DMS 273 treated with DMSO at 0.1 percent for 48 hours (cell line): Measurements from ENCODE around the gene SLC43A1.
A peak's percentile ranks its signal among the peaks of the same experiment; 100 is the strongest.
"Not testable (repeated sequence)": the region's sequence is repeated elsewhere in the genome, so short reads cannot be mapped to it uniquely, and the experiment has no call there.

ENCODE experiments used
- DNase-seq: peaks from one replicate; lab custom pipeline; 2025; lab: John Stamatoyannopoulos, UW

Gene SLC43A1

DNA sequence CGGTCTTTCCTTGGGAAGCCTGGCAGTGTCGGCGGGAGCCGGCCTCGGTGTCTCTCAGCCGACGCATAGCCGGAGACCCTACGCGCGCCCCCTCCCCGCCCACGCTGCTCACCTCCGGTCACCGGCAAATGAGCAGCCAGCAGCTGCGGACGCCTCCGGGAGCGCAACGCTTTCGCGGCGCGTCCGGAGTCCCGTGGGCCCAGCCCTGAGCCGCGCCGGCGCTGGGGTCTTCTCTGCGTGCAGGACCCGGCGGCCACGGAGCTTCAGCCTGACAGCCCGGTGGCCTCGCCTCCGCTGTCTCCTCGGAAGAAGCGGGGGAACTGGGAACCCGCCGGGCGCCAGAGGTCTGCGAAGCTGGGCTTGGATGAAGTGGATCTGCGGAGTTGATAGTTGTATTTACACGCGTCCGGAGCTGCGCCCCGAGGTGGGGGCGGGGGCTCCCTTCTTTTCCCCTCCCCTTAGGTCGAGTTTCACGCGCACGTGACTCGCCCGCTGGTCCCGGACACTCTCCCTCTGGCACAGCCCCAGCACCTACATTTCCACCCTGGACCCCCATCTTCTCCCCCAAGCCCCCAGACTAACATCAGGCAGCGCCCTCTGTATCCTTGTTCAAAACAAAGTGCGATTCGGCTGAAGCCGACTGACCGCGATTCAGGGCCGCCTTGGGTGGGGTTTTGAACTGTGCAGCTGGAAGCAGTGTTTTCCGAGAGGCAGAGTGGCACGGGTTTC, at the start of gene SLC43A1:
SLC43A1 (minus strand) TSS at position 371 of the 729 bp plus-strand sequence. CDS start 1,591 bp downstream, outside the sequence.
- DNase-seq = no peak

DNA sequence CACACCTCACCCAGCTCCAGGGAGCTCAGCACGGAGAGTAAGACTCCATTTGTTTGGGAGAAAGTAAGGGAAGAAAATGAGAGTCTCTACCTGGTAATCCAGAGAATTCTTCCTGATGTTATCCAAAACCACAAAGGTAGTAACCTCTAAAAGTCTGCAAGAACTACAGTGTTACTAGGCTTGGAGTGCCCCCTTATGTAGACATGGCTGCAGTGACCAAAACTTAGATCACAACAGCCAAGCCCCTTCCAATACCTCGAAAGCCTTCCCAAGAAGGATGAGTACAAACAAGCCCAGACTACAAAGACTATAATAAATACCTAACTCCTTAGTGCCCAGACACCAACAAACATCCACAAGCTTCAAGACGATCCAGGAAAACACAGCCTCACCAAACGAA, 47.1 kb upstream of the SLC43A1 start:
- no peak for DNase-seq

DNA sequence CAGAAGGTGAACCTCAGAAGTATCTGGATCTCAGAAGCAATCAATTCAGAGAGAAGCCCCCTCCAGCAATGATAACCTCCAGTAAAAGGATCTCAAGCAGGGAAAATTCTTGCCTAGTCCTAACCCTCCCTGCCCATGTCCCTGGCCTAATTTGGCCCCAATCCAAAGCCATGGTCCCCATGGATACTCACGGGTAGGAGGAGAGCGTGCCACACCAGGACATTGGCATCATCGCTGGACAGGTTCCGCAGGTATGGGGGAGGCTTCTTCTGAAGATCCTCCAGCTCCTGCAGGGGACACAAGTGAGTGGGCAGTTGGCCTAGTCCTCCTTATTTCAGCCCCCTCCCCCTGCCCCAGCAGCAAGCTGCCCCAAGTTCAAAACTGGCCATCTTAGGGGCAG, 44.6 kb upstream of the SLC43A1 start:
- no peak for DNase-seq

DNA sequence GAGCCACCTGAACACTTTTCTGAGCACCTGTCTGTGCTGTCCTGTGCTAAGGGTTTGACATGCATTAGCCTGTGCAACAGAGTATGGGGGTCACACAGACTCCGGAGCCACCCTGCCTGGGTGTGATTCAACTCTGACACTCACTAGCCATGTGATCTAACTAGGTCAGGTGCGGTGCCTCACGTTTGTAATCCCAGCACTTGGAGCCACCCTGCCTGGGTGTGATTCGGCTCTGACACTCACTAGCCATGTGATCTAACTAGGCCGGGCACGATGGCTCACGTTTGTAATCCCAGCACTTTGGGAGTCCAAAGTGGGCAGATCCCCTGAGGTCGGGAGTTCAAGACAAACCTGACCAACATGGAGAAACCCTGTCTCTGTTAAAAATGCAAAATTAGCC, 40.5 kb upstream of the SLC43A1 start:
- no peak for DNase-seq

DNA sequence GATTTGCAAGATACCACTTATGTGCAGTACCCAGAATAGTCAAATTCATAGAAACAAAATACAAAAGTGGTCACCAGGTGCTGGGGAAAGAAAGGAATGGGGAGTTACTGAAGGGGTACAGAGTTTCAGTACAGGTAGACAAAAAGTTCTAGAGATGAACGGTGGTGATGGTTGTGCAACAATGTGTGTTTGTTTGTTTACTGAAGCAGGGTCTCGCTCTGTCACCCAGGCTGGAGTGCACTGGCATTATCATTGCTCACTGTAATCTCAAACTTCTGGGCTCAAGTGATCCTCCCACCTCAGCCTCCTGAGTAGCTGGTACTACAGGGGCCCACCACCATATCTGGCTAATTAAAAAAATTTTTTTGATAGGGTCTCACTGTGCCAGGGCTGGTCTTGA, 39.9 kb upstream of the SLC43A1 start:
- DNase-seq = no peak

DNA sequence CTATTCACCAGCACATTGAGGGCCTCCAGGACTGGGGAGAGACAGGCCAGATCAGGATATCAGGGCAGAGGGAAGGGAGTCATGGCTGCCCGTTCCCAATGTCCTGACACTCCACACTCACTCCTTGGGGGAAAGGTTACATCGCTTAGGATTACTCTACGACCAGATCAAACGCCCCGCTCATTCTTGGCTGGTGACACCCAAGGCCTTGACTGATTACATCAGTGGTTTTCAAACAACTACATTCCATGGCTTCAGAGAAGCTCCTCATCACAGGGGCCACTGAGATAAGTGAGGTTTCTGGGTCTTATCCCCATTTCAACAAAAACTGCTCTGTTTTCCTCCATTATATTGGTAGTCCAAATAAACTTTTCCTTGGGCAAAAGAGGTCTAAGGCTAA, 37.0 kb upstream of the SLC43A1 start:
- no peak for DNase-seq

DNA sequence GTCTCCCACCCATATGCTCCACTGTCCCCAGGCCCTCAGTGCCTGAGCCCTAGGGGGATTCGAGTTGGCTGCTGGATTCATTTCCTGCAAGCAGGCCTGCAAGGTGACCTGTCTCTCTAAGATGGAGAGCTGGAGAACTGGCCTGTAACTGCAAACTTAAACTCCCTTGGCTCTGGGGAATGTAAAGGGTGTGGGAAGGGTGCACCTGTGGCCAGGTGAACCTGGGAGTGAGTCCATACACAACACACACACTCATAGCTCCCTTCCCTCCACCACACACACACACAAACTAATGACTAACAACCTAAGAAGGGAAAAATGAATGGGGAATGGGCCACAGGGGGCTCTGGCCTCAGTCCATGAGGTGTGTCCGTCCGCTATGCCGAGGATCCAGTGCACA, 36.4 kb upstream of the SLC43A1 start:
- no peak for DNase-seq

DNA sequence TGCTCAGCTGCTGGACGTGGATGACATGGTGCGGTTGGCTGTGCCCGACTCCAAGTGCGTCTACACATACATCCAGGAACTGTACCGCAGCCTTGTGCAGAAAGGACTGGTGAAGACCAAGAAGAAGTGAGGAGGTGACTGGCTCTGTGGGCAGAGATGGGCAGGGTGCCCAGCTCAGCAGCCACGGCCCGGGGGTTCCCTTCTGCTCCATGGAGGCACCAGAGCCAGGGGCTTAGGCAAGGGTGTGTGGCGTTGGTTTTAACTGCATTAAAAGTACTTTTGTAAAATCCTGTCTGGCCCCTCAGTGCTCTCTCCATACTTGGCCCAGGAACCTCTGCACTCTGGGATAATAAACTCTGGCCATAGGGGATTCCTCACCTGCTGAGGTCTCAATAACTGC, 34.5 kb upstream of the SLC43A1 start:
- DNase-seq = no peak

DNA sequence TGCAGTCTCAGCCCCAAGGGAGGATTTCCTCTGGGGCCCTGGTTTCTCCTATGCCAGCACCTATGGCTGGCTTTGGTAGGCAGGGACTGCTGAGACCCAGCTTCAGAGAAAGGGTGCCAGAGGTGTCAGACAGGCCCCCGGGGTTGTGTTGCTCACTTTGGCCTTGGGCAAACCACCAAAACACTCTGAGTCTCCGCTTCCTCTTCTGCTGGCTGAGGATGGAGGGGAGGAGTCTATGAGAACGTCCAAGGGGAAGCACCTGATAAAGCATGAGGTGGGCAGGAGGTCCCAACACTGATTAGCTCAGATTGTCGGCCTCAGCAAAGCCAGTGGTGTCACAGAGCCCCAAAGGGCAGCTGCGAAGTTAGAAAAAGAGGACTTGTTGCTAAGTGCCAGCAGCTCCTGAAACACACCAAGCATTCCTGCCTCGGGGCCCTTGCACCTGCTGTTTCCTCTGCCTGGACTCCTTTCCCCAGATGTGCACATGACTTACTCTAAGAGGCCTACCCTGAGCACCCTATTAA, 32.4 kb upstream of the SLC43A1 start:
- no peak for DNase-seq

DNA sequence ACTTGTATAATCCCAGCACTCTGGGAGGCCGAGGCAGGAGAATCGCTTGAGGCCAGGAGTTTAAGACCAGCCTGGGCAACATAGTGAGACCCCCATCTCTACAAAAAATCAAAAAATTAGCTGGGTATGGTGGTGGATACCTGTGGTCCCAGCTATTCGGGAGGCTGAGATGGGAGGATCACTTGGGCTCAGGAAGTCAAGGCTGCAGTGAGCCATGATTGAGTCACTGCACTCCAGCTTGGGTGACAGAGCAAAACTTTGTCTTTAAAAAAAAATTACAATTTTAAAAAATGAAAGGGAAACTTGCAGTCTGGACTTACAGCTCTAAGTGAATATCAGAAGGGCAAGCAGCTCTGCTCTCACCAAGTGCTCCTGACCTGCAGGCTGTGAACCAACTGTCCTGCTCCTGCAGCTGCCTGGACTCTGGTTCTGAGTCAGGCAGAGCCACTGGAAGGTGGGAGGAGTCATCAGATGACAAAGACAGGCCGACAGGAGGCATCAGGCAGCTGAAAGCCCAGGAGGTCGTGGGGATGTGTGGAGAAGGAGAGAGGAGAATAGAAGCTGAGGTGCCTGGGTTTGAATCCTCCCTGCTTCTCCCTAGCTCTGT, 31.5 kb upstream of the SLC43A1 start:
- DNase-seq = no peak

DNA sequence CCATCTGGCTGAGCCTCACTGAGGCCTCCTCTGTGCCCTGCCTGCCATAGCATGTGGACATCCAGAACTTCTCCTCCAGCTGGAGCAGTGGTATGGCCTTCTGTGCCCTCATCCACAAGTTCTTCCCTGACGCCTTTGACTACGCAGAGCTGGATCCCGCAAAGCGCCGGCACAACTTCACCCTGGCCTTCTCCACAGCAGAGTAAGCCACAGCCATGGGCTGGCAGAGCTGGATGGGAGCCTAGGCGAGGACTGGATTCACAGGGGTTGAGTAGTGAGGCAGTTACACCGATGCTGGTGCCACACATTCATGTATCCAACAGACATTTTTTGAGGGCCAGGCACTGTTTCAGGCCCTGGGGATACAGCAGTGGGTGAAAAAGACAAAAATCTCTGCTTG, 30.9 kb upstream of the SLC43A1 start:
- DNase-seq = no peak

DNA sequence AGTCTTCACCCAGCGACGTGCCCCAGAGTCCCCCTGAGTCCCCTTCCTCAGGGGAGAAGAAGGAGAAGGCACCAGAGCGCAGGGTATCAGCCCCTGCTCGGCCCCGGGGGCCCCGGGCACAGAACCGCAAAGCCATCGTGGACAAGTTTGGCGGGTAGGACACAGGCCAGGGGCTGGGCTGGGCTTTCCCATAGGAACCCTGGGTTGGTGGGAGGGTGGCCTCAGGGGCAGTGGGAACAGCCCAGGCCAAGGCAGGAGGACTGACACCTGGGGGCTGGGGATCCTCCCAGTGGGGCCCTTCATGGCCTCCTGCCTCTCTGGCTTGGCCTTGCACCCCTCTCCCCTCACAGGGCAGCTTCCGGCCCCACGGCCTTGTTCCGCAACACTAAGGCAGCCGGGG, 30.4 kb upstream of the SLC43A1 start:
- DNase-seq = no peak

DNA sequence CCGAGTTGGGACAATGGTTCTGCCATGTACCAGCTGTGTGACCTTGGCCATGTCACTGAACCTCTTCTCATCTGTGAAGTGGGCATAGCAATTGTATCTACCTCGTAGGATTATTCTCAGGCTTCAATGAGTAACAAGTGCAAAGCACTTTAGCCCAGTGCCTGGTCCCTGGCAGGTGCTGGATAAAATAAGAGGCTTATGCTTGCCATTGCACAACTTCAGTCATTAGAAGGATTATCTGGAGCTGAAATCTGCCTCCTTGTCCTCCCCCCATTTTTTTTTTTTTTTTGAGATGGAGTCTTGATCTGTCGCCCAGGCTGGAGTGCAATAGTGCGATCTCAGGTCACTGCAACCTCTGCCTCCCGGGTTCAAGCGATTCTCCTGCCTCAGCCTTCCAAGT, 29.1 kb upstream of the SLC43A1 start:
- no peak for DNase-seq

DNA sequence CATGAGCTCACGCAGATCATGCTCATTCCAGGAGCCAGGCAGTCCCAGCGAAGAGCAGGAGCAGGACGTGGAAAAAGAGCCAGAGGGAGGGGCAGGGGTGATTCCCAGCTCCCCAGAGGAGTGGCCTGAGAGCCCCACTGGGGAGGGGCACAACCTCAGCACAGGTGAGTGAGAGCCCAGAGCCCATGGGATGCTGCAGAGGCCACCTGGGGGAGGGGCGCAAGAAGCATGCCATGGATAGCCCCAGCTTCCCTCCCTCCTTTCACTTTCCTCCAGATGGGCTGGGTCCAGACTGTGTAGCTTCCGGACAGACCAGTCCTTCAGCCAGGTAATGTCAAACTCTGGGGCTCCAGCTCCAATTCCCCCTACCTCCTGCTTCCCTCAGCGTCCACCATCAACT, 28.1 kb upstream of the SLC43A1 start:
- DNase-seq = no peak

DNA sequence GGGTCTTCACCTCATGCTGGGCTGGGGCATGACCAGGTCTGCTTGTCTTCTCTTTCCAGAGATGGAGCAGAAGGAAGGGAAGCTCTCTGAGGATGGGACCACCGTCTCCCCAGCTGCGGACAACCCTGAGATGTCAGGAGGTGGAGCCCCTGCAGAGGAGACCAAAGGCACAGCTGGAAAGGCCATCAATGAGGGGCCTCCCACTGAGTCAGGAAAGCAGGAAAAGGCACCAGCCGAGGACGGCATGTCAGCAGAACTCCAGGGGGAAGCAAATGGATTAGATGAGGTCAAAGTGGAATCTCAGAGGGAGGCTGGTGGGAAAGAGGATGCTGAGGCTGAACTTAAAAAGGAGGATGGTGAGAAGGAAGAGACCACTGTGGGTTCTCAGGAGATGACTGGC, 27.1 kb upstream of the SLC43A1 start:
- no peak for DNase-seq

DNA sequence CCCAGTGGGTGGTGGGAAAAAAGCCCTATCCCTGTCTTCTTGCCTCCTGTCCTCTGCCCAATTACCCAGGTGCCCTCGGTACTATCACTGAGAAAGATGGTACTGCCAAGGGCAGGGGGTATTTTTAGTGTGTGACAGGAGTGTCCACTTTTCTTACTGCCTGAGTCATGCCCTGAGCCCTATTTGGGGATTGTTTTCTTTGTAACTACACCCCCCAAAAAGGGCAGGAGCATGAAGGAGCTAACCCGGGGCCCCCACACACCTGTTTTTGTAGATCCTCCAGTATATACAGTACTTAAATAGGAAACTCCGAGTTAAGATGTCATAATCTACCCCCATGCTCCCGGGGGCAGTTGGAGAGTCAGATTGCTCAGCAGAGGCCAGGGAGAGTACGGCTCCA, 25.7 kb upstream of the SLC43A1 start:
- no peak for DNase-seq

DNA sequence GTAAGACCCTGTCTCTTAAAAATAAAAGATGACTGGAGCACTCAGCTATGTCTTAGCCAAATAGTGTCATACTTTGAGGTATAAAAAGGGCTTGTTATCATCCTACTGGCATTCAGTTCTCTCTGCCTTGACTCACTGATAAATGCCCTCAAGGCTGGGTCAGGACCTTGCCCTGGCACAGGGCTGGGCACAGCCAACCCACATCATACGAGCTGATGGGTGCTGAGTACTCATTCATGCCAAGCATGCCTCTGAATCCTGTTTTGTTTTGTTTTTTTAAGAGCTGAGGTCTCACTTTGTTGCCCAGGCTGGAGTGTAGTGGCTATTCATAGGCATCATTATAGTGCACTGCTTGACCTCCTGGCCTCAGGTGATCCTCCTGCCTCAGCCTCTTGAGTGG, 23.8 kb upstream of the SLC43A1 start:
- no peak for DNase-seq

DNA sequence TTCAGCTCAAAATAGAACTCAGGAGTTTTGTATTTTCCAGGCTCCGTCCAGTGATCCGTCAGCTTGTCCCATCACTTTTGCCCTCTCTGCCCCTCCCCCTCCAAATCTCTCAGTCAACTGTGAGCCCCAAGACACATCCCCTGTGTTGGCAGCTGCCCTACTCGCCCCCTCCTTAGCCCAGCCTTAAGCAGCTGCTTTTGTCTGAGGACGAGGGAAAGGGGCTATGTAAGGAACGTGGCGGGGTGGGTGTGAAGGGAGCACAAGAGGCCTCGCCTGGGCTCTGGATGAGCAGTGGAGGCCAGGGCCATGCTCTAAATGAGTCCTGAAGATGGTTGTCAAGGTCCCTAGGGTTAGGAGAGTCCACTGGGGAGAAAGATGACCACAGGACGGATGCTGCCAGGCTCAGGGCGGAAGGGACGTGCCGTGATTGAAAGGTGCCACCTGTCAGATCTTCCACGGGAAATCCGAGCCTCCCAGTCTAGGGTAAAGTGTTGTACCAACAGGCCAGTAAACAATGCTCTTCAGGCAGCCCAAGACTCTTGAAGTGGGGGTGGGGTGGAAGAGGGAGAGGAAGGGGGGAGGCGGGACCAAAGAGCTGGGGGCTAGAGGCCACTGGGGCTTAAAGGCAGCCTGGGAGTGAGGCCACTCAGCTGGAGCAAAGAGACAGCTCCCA, 21.6 kb upstream of the SLC43A1 start, which contains the start of gene SMTNL1:
SMTNL1 (plus strand) TSS at position 649 of the 673 bp plus-strand sequence. CDS start 5,048 bp downstream, outside the sequence.
- no peak for DNase-seq

DNA sequence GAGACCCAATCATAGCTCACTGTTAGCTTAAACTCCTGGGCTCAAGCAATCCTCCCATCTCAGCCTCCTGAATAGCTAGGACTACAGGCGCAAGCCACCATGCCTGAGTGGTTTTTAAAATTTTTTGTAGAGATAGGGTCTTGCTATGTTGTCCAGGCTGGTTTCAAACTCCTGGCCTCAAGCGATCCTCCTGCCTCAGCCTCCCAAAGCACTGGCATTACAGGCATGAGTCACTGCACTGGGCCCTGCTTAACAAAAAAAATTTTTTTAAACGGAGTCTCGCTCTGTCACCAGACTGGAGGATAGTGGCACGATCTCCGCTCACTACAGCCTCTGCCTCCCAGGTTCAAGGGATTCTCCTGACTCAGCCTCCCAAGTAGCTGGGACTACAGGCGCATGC, 18.9 kb upstream of the SLC43A1 start:
- not testable (repeated sequence) for DNase-seq

DNA sequence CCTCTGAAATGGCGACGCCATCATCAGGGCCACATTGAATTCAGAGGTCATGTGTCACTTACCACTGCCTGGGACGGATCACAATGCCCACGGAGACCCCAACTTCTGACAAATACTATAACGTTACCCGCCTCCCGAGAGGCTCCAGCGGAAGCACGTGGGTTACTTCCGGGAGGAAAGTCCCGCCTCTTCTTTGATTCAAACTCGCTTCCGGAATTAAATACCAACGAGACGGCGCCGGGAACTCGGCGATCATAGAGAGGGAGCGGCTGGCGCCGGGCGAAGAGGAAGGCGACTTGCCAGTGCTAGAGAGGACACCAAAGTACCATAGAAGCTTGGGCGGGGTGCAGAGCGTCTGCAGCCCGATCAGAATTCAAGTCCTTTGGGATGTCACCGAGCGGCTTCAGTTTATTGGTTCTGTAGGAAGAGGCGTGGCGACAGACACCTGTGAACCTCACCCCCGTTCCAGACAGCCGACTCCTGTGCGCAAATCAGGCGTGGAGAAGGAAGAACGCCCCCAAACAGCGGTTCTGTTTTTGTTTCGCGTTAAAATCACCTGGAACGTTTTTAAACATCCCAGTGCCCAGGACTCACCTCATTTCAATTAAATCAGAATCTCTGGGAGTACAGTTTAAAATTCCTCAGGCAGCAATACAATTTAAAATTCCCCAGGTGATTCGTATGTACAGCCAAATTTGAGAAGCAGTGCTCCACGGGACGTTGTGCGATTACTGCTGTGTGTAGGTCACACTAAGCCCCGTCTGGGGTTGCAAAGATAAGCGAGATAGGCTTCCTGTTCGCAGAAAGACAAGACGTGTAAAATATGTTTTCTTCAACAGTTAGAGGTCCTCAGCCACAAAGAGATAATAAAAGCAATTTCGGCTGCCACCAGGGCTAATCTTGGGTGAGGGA, 15.3 kb upstream of the SLC43A1 start, which contains the start of gene TIMM10:
TIMM10 (minus strand) TSS at position 159 of the 912 bp plus-strand sequence. CDS start 565 bp downstream, outside the sequence.
- DNase-seq = peak; percentile 96

DNA sequence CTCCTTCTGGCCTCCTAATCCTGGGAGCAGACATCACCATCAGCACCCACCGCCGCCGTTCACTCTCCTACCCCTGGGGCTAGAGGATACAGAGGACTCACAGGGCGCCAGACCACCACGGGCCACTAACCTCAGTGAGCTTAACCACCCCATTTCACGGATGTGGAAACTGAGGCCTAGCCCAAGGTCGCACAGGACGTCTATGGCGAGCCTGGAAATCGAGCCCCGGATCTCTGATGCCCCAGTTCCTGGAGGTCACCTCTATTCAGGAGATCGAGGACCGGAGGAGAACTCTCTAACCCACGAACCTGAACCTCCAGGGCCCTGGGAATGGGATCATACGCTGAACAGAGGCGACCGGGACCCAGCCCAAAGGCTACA, 14.7 kb upstream of the SLC43A1 start:
- DNase-seq = no peak

DNA sequence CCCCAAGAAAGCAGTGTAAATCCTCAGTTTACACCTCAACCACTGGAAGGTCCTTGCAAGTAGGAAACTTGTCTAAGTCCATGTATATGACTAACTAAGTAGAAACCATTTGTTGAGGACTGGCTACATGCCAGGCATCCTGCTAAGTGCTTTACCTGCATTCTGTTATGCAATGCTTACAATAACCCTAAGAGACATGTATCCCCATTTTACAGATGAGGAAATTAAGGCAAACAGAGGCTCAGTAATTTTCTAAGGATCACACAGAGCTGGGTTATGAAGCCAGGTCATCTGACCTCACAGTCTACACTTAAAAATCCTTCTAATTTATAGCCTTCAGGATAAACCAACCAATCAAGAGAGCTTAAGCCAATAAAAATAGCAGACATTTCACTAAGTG, 13.5 kb upstream of the SLC43A1 start:
- DNase-seq = no peak
